GM19025 (cell line): Measurements from ENCODE around the gene PPP2R2B.

Experiments
- ATAC-seq: cut with Tn5 transposase; IDR thresholded peaks from one replicate; pipeline ENCODE4 v1.9.1; 2021; ENCODE audit warnings: mild to moderate bottlenecking, low read depth, moderate library complexity; ENCODE audit not compliant: unreplicated experiment

The PPP2R2B gene

GRCh38 chr5:146832985-146833732 is 45.4 kb downstream of the PPP2R2B start:
- ATAC-seq: no peak

- ATAC-seq: no peak
Observed at GRCh38 chr5:146828385-146828784, 50.2 kb downstream of the PPP2R2B start.

GRCh38 chr5:146827901-146828300 is 50.7 kb downstream of the PPP2R2B start:
- no peak for ATAC-seq

GRCh38 chr5:146825033-146825432 is 53.5 kb downstream of the PPP2R2B start:
- no peak for ATAC-seq

GRCh38 chr5:146821732-146822131 is 56.8 kb downstream of the PPP2R2B start:
- ATAC-seq: no peak

- no peak for ATAC-seq
Observed at GRCh38 chr5:146820987-146821386, 57.6 kb downstream of the PPP2R2B start.

- no peak for ATAC-seq
Observed at GRCh38 chr5:146818822-146819221, 59.7 kb downstream of the PPP2R2B start.

GRCh38 chr5:146817973-146818372 is 60.6 kb downstream of the PPP2R2B start:
- no peak for ATAC-seq

- ATAC-seq: no peak
Observed at GRCh38 chr5:146816775-146817387, 61.7 kb downstream of the PPP2R2B start.

GRCh38 chr5:146815411-146815810 is 63.1 kb downstream of the PPP2R2B start:
- no peak for ATAC-seq

- no peak for ATAC-seq
Observed at GRCh38 chr5:146813346-146814157, 65.0 kb downstream of the PPP2R2B start.

- no peak for ATAC-seq
Observed at GRCh38 chr5:146805081-146805480, 73.5 kb downstream of the PPP2R2B start.

- ATAC-seq: no peak
Observed at GRCh38 chr5:146802945-146803522, 75.5 kb downstream of the PPP2R2B start.

GRCh38 chr5:146799671-146800070 is 78.9 kb downstream of the PPP2R2B start:
- no peak for ATAC-seq

GRCh38 chr5:146799231-146799630 is 79.3 kb downstream of the PPP2R2B start:
- ATAC-seq: no peak

GRCh38 chr5:146797658-146798057 is 80.9 kb downstream of the PPP2R2B start:
- no peak for ATAC-seq

GRCh38 chr5:146796911-146797310 is 81.6 kb downstream of the PPP2R2B start:
- ATAC-seq: no peak

GRCh38 chr5:146796144-146796543 is 82.4 kb downstream of the PPP2R2B start:
- ATAC-seq: no peak

- no peak for ATAC-seq
Observed at GRCh38 chr5:146794326-146795029, 84.1 kb downstream of the PPP2R2B start.

GRCh38 chr5:146793709-146794108 is 84.8 kb downstream of the PPP2R2B start:
- no peak for ATAC-seq
